CD8-positive, alpha-beta memory T cell (primary cell): ENCODE data around the gene USP47. TPM values are rescaled to one million over a fixed set of nuclear protein-coding genes. Genes with fewer than 3 reads are reported as not detected.

Source experiments
- CTCF ChIA-PET: fragments of 350-600 bp; sonication (Branson Sonifier 250); formaldehyde crosslinking; loops from one replicate; lab custom pipeline; 2021; ENCODE audit warnings: antibody characterized with exemption; lab: Charles Lee
- POLR2A ChIA-PET: fragments of 350-600 bp; sonication (Branson Sonifier 250); formaldehyde crosslinking; loops from one replicate; lab custom pipeline; 2021; ENCODE audit warnings: antibody characterized with exemption; lab: Charles Lee
- DNase-seq, 5 donors: peaks; one replicate each; pipeline versions ENCODE4 v3.0.0 to v3.0.0-alpha.2; 2020 to 2022; ENCODE audit warnings: mixed read lengths in 1 of 5
- H3K27ac ChIP-seq: one replicate; pipeline ENCODE4 v1.7.0; 2013; ENCODE audit warnings: low read depth, mild to moderate bottlenecking, low read length, moderate library complexity
- H3K27me3 ChIP-seq: 2 replicates; pipeline ENCODE4 v1.7.0; 2013; ENCODE audit warnings: low read length, mild to moderate bottlenecking; ENCODE audit not compliant: insufficient read depth, poor library complexity, severe bottlenecking
- H3K36me3 ChIP-seq: 2 replicates; pipeline ENCODE4 v1.7.0; 2013; ENCODE audit warnings: mild to moderate bottlenecking, low read length, moderate library complexity; ENCODE audit not compliant: insufficient read depth
- H3K4me1 ChIP-seq: 2 replicates; pipeline ENCODE4 v1.7.0; 2013; ENCODE audit warnings: mild to moderate bottlenecking, low read length, moderate library complexity; ENCODE audit not compliant: insufficient read depth
- H3K4me3 ChIP-seq: 2 replicates; pipeline ENCODE4 v1.7.0; 2013; ENCODE audit warnings: mild to moderate bottlenecking, low read length
- H3K9me3 ChIP-seq: 2 replicates; pipeline ENCODE4 v1.7.0; 2013; ENCODE audit warnings: mild to moderate bottlenecking, low read length
- H3K27ac Mint-ChIP-seq, 8 donors: one replicate each; pipeline ENCODE4 v1.8.0; 2020 to 2021; ENCODE audit warnings: mixed read lengths in 8 of 8, mild to moderate bottlenecking in 6 of 8, inconsistent platforms in 3 of 8, moderate library complexity in 3 of 8
- H3K27me3 Mint-ChIP-seq, 2 donors: one replicate each; pipeline ENCODE4 v1.8.0; 2020 to 2021; ENCODE audit warnings: mixed read lengths in 2 of 2, mild to moderate bottlenecking in 1 of 2, moderate library complexity in 1 of 2
- H3K36me3 Mint-ChIP-seq, 3 donors: one replicate each; pipeline ENCODE4 v1.8.0; 2020 to 2021; ENCODE audit warnings: mixed read lengths in 3 of 3, inconsistent platforms in 1 of 3, mild to moderate bottlenecking in 1 of 3
- H3K4me1 Mint-ChIP-seq, 3 donors: one replicate each; pipeline ENCODE4 v1.8.0; 2020 to 2021; ENCODE audit warnings: mixed read lengths in 3 of 3, inconsistent platforms in 1 of 3, mild to moderate bottlenecking in 1 of 3
- H3K4me3 Mint-ChIP-seq, 7 donors: one replicate each; pipeline ENCODE4 v1.8.0; 2020 to 2021; ENCODE audit warnings: mixed read lengths in 7 of 7, mild to moderate bottlenecking in 6 of 7, moderate library complexity in 4 of 7, inconsistent platforms in 2 of 7
- H3K9me3 Mint-ChIP-seq, 5 donors: one replicate each; pipeline ENCODE4 v1.8.0; 2020 to 2022; ENCODE audit warnings: mixed read lengths in 5 of 5, mild to moderate bottlenecking in 3 of 5, moderate library complexity in 2 of 5, inconsistent platforms in 1 of 5
- polyA plus RNA-seq: library from polyadenylated mRNA; unstranded; fragments of 300-500 nt; fragmentation: Illumina TruSeq; gene quantifications from one replicate; pipeline ENCODE4 v1.2.3, GENCODE V29; 2021
- total RNA-seq, 2 experiments: library from RNA; stranded (reverse); gene quantifications; one replicate each; pipeline ENCODE4 v1.2.3, GENCODE V29; 2021

USP47 gene
- total and polyA plus RNA-seq, 3 experiments from 2014 or later = 47.0 to 53.8 (median 50.2) TPM

DNA sequence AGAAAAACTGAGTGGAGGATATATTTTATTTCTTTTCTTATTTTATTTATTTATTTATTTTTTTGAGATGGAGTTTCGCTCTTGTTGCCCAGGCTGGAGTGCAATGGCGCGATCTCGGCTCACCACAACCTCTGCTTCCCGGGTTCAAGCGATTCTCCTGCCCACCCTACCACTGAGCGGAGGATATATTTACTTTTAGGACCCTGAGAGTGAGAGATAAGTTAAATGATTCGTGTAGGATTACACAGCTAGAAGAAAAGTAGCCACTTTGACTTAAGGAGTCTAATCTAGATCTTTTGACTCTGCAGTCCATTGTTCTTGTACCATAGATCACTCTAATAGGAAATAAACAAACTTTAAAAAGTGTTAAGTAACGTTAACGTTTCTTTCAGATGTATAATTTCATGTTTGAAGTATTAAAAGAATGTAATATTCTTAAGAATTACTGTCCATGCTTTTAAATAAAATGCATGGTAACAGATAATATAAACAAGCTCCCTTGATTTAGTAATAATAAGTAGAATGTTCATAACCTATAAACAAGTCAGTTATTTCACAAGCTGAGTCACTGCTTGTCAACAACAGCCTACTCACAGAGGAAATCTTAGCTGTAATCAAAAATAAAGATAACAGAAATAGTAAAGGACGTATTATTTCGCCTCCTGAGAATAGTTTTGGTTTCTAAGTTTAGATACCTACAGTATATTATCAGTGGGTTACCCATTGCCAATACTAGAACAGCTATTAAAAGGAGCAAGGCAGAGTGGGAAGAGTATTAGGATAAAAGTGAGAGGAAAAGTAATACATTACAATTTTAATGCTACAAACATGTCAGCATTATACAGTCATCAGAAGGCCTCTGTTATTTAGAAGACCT is 18.6 kb downstream of the USP47 start:
- no peaks in the 10 kb centered on the region for H3K9me3 ChIP-seq
- Mint-ChIP-seq H3K27ac (peak overlapping the region in 6 of 8 donors; percentile 4 to 73 (median 51)), H3K4me3 (no peak overlapping the region), H3K4me1 (peaks cover 63 to 86% (median 83%) of the 10 kb centered on the region in 3 donors), H3K36me3 (peaks cover 0 to 3% (median 2%) of the 10 kb centered on the region in 3 donors), H3K27me3 (no peaks in the 10 kb centered on the region), H3K9me3 (no peaks in the 10 kb centered on the region)
- H3K4me3 ChIP-seq = no peak overlapping the region
- peak overlapping the region; percentile 6 for H3K27ac ChIP-seq
- no peak for DNase-seq
- ChIA-PET POLR2A (no interaction called here), CTCF (interaction anchor here (1.5 kb wide), 2 partner anchors 11 to 19 kb away, joined by 4 to 5 read pairs; partner anchors contain the start of gene USP47)
- H3K36me3 ChIP-seq = no peaks in the 10 kb centered on the region
- peaks cover 42% of the 10 kb centered on the region for H3K4me1 ChIP-seq
- H3K27me3 ChIP-seq = no peaks in the 10 kb centered on the region

DNA sequence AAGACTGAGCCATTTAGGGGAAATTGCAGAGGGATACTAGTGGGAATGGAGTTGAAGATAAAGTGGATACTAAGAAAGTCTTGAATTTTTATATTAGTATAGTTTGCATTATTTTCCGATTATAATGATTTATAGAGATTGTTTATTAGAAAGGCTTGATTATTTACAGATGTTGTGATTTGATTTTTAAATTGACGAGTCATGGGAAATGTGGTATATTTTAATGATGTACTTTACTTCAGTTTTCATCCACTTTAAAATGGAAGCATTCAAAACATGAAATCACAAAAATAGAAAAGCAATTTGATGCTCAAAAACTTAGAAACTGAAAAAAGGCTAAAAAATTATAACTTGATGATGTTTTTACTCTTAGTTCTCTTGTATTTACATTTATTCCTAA is 21.2 kb downstream of the USP47 start:
- POLR2A ChIA-PET = no interaction called here
- CTCF ChIA-PET = interaction anchor here (1.0 kb wide), 1 partner anchor 14 kb away, joined by 3 read pairs; no protein-coding TSS in a partner anchor
- H3K36me3 Mint-ChIP-seq = peaks cover 4 to 10% (median 9%) of the 10 kb centered on the region in 3 donors

DNA sequence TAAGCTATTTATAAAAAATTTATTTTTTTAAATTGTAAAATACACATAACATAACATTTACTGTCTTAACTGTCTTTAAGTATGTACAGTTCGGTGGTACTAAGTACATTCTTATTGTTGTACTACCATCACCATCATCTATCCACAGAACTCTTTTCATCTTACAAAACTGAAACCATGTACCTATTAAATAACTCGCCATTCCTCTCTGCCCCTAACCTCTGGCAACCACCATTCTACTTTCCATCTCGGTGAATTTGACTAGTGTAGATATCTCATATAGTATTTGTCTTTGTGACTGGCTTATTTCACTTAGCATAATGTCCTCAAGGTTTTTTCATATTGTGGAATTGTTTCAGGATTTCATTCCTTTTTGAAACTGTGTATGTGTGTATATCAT is 22.6 kb downstream of the USP47 start:
- peaks cover 63 to 84% (median 83%) of the 10 kb centered on the region in 3 donors for H3K4me1 Mint-ChIP-seq
- peak overlapping the region in 2 of 8 donors; percentile 7 to 66 for H3K27ac Mint-ChIP-seq
- H3K4me3 Mint-ChIP-seq = peak overlapping the region in 3 of 7 donors; percentile 0 to 38 (median 5)
- CTCF ChIA-PET = interaction anchor here (1.0 kb wide), 1 partner anchor 15 kb away, joined by 3 read pairs; no protein-coding TSS in a partner anchor
- H3K36me3 Mint-ChIP-seq = peaks cover 4 to 11% (median 9%) of the 10 kb centered on the region in 3 donors
- H3K27me3 Mint-ChIP-seq = no peaks in the 10 kb centered on the region
- Histone ChIP-seq H3K27ac (no peak overlapping the region), H3K36me3 (no peaks in the 10 kb centered on the region), H3K27me3 (no peaks in the 10 kb centered on the region), H3K4me1 (peaks cover 39% of the 10 kb centered on the region), H3K4me3 (no peak overlapping the region), H3K9me3 (no peaks in the 10 kb centered on the region)
- POLR2A ChIA-PET = no interaction called here
- DNase-seq = no peak
- peaks cover 0 to 3% (median 0%) of the 10 kb centered on the region in 5 donors for H3K9me3 Mint-ChIP-seq

More for the DNA sequence above, 21.2 kb downstream of the USP47 start:
- no peaks in the 10 kb centered on the region for H3K27me3 ChIP-seq
- no peaks in the 10 kb centered on the region for H3K36me3 ChIP-seq
- no peak overlapping the region for H3K27ac ChIP-seq
- no peaks in the 10 kb centered on the region for H3K27me3 Mint-ChIP-seq
- H3K27ac Mint-ChIP-seq = no peak overlapping the region
- H3K4me3 Mint-ChIP-seq = no peak overlapping the region
- no peaks in the 10 kb centered on the region for H3K9me3 ChIP-seq
- H3K4me3 ChIP-seq = no peak overlapping the region
- DNase-seq = no peak
- peaks cover 63 to 85% (median 83%) of the 10 kb centered on the region in 3 donors for H3K4me1 Mint-ChIP-seq
- peaks cover 36% of the 10 kb centered on the region for H3K4me1 ChIP-seq
- H3K9me3 Mint-ChIP-seq = peaks cover 0 to 3% (median 0%) of the 10 kb centered on the region in 5 donors

DNA sequence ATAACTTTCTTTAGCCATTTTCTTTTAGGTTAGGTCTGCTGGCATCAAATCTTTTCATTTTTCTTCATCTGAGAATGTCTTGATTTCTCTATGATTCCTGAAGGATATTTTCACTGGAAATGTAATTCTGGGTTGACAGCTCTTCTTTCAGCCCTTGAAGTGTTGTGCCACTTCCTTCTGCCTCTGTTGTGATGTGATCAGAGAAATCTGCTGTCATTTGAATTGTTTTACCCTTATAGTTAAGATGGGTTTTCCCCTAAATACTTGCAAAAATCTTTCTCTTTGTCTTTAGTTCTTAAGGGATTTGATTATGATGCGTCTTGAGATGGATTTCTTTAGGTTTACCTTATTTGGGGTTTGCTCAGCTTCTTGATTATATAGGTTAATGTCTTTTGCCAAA is 23.0 kb downstream of the USP47 start:
- Mint-ChIP-seq H3K27ac (peak overlapping the region in 3 of 8 donors; percentile 4 to 48 (median 33)), H3K4me1 (peaks cover 64 to 85% (median 84%) of the 10 kb centered on the region in 3 donors), H3K27me3 (no peaks in the 10 kb centered on the region), H3K36me3 (peaks cover 4 to 11% (median 9%) of the 10 kb centered on the region in 3 donors), H3K9me3 (peaks cover 0 to 3% (median 0%) of the 10 kb centered on the region in 5 donors), H3K4me3 (peak overlapping the region in 5 of 7 donors; percentile 13 to 64 (median 22))
- Histone ChIP-seq H3K36me3 (no peaks in the 10 kb centered on the region), H3K27me3 (no peaks in the 10 kb centered on the region), H3K4me3 (no peak overlapping the region), H3K9me3 (no peaks in the 10 kb centered on the region), H3K4me1 (peaks cover 44% of the 10 kb centered on the region), H3K27ac (no peak overlapping the region)
- ChIA-PET CTCF (no interaction called here), POLR2A (no interaction called here)
- no peak for DNase-seq

DNA sequence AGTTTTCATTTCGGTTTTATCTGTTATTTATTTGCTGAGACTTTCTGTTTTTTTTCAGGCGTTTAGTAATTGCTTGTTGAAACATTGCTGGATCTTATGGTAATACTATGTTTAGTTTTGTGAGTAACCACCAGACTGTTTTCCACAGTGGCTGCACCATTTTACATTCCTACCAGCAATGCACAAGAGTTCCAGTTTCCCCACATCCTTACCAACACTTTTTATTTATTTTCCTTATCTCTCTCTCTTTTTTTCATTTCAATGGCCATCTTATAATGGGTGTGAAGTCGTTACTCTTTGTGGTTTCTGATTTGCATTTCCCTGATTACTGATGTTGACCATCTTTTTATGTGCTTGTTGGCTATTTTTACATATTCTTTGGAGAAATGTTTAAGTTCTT is 23.7 kb downstream of the USP47 start:
- Histone ChIP-seq H3K4me3 (no peak overlapping the region), H3K9me3 (no peaks in the 10 kb centered on the region), H3K27me3 (no peaks in the 10 kb centered on the region), H3K4me1 (peaks cover 47% of the 10 kb centered on the region), H3K36me3 (no peaks in the 10 kb centered on the region), H3K27ac (no peak overlapping the region)
- Mint-ChIP-seq H3K36me3 (peaks cover 4 to 9% (median 9%) of the 10 kb centered on the region in 3 donors), H3K27me3 (no peaks in the 10 kb centered on the region), H3K4me1 (peaks cover 67 to 85% (median 84%) of the 10 kb centered on the region in 3 donors), H3K9me3 (peaks cover 0 to 3% (median 0%) of the 10 kb centered on the region in 5 donors), H3K4me3 (peak overlapping the region in 6 of 7 donors; percentile 13 to 64 (median 20)), H3K27ac (peak overlapping the region in 4 of 8 donors; percentile 4 to 67 (median 12))
- POLR2A ChIA-PET = no interaction called here
- CTCF ChIA-PET = interaction anchor here (0.8 to 1.2 kb wide), 3 partner anchors 16 to 28 kb away, joined by 3 to 4 read pairs (median 3); no protein-coding TSS in a partner anchor
- DNase-seq = no peak

DNA sequence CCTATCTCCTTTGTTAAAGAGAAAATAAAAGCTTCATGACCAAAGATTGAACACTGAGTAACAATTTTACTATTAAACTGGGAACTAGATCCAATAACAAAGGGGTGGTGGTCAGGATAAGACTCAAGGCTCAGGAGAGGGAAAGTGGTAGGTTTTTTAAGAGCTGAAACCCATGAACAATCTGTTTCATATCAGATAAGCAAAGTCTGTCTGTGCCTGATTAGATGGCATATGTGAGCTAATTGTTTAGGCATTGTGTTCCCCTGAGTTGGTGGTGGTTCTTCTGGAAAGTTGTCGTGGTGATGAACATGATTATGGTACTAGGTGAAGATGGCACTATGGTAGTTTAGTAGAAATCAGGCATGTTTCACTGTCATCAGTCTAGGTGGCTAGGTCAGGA is 24.4 kb downstream of the USP47 start:
- no peak for DNase-seq
- POLR2A ChIA-PET = interaction anchor here (0.7 kb wide), 1 partner anchor 23 kb away, joined by 3 read pairs; no protein-coding TSS in a partner anchor

DNA sequence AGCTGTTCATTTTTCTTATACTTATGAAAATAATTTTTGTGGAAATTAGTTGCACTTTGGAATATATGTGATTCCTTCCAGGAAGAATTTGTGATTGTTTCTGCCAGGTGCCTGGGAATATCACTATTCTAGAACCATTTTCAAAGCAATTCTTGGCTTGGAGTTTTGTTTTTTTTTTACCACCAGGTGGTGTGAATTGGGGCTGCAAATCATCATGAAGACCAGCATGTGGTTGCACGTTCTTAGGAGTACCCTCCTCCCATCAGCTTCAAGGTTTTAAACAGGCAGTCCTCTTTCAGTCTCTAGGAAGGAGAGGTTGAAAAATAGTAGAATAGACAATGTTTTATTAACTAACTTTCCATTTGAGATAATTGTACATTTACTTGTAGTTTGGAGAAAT is 25.9 kb downstream of the USP47 start:
- H3K4me1 ChIP-seq = peaks cover 63% of the 10 kb centered on the region

More for the DNA sequence above, 24.4 kb downstream of the USP47 start:
- Mint-ChIP-seq H3K4me3 (peak overlapping the region in 6 of 7 donors; percentile 8 to 64 (median 42)), H3K9me3 (peaks cover 0 to 3% (median 0%) of the 10 kb centered on the region in 5 donors), H3K4me1 (peaks cover 70 to 88% (median 85%) of the 10 kb centered on the region in 3 donors), H3K27me3 (no peaks in the 10 kb centered on the region), H3K27ac (peak overlapping the region in 4 of 8 donors; percentile 0 to 58 (median 4)), H3K36me3 (peaks cover 4 to 9% (median 9%) of the 10 kb centered on the region in 3 donors)
- no peaks in the 10 kb centered on the region for H3K36me3 ChIP-seq
- no peak overlapping the region for H3K27ac ChIP-seq
- peaks cover 50% of the 10 kb centered on the region for H3K4me1 ChIP-seq
- no peaks in the 10 kb centered on the region for H3K27me3 ChIP-seq
- no peak overlapping the region for H3K4me3 ChIP-seq
- H3K9me3 ChIP-seq = no peaks in the 10 kb centered on the region
- CTCF ChIA-PET = interaction anchor here (0.8 to 1.2 kb wide), 3 partner anchors 17 to 28 kb away, joined by 3 to 4 read pairs (median 3); no protein-coding TSS in a partner anchor

More for the DNA sequence above, 25.9 kb downstream of the USP47 start:
- Histone ChIP-seq H3K4me3 (no peak overlapping the region), H3K27me3 (no peaks in the 10 kb centered on the region), H3K36me3 (no peaks in the 10 kb centered on the region), H3K9me3 (no peaks in the 10 kb centered on the region), H3K27ac (no peak overlapping the region)
- ChIA-PET CTCF (no interaction called here), POLR2A (no interaction called here)
- H3K4me1 Mint-ChIP-seq = peaks cover 76 to 92% (median 89%) of the 10 kb centered on the region in 3 donors
- peak overlapping the region in 1 of 8 donors; percentile 57 for H3K27ac Mint-ChIP-seq
- H3K36me3 Mint-ChIP-seq = peaks cover 4 to 9% (median 9%) of the 10 kb centered on the region in 3 donors
- no peak overlapping the region for H3K4me3 Mint-ChIP-seq
- no peaks in the 10 kb centered on the region for H3K27me3 Mint-ChIP-seq
- DNase-seq = no peak
- peaks cover 0 to 3% (median 0%) of the 10 kb centered on the region in 5 donors for H3K9me3 Mint-ChIP-seq
